Measurements from ENCODE around the gene RAMP1.

GRCh38 chr2:237927135-237927534, 67.7 kb downstream of the RAMP1 start:
- TF ChIP-seq SIN3A (IDR thresholded peaks at IDR 0.05; ENCODE audit: low read depth) (no peak), POLR2AphosphoS5 (IDR thresholded peaks at IDR 0.05; ENCODE audit: low read depth, low read length) (no peak), ATF3 (IDR thresholded peaks at IDR 0.05) (no peak), CTCF (IDR thresholded peaks at IDR 0.05 in 2 of 3, conservative IDR thresholded peaks at IDR 0.05 in 1 of 3; ENCODE audit: borderline replicate concordance in 1 of 3, insufficient read depth in 1 of 3, low read depth in 2 of 3, low read length in 2 of 3) (no peak), ZFX (IDR thresholded peaks at IDR 0.05) (no peak), EZH2 (IDR thresholded peaks at IDR 0.05) (no peak), POLR2A (IDR thresholded peaks at IDR 0.05; ENCODE audit: borderline replicate concordance, extremely low read depth, insufficient read depth, insufficient read length) (no peak), FOSL1 (IDR thresholded peaks at IDR 0.05; ENCODE audit: low read depth) (no peak), JUND (IDR thresholded peaks at IDR 0.05) (no peak), MAX (IDR thresholded peaks at IDR 0.05) (no peak), ELF1 (IDR thresholded peaks at IDR 0.05; ENCODE audit: borderline replicate concordance, low read depth) (no peak), SRF (IDR thresholded peaks at IDR 0.05; ENCODE audit: low read depth) (no peak), REST (IDR thresholded peaks at IDR 0.05; ENCODE audit: low read depth) (no peak; the same call in 1 of the 2 replicates)
